Endothelial cell (in vitro differentiated cells): ENCODE data around the gene CCL18. TPM values are rescaled to one million over a fixed set of nuclear protein-coding genes. Genes with fewer than 3 reads are reported as not detected.

Source experiments
- DNase-seq: peaks from one replicate; pipeline ENCODE4 v3.0.0; 2021; ENCODE audit warnings: low spot score
- H3K27ac Mint-ChIP-seq: one replicate; pipeline ENCODE4 v1.8.0; 2021; ENCODE audit warnings: mixed read lengths, inconsistent platforms; ENCODE audit not compliant: unreplicated experiment
- H3K27me3 Mint-ChIP-seq: one replicate; pipeline ENCODE4 v1.8.0; 2021; ENCODE audit warnings: mild to moderate bottlenecking, moderate library complexity, mixed read lengths, inconsistent platforms; ENCODE audit not compliant: unreplicated experiment
- H3K36me3 Mint-ChIP-seq: one replicate; pipeline ENCODE4 v1.8.0; 2021; ENCODE audit warnings: mild to moderate bottlenecking, low read depth, mixed read lengths, inconsistent platforms; ENCODE audit not compliant: unreplicated experiment
- H3K4me1 Mint-ChIP-seq: one replicate; pipeline ENCODE4 v1.8.0; 2021; ENCODE audit warnings: mild to moderate bottlenecking, mixed read lengths, inconsistent platforms; ENCODE audit not compliant: unreplicated experiment
- H3K4me3 Mint-ChIP-seq: one replicate; pipeline ENCODE4 v1.8.0; 2021; ENCODE audit warnings: mild to moderate bottlenecking, mixed read lengths, inconsistent platforms; ENCODE audit not compliant: unreplicated experiment
- H3K9me3 Mint-ChIP-seq: one replicate; pipeline ENCODE4 v1.8.0; 2021; ENCODE audit warnings: mixed read lengths, inconsistent platforms; ENCODE audit not compliant: unreplicated experiment
- CTCF ChIP-seq: fragments of 200-600 bp; sonication (generic); IDR thresholded peaks from one replicate; pipeline ENCODE4 v1.5.0; 2021; ENCODE audit warnings: antibody characterized with exemption; ENCODE audit not compliant: unreplicated experiment
- total RNA-seq: library from RNA; stranded (reverse); fragmentation: NEBNext Ultra II Directional; extraction: Animal tissue kit (Norgen Biotek cat#: 25700); gene quantifications from one replicate; pipeline ENCODE4 v1.2.1, GENCODE V29; 2021; ENCODE audit not compliant: unreplicated experiment

The CCL18 gene
- total RNA-seq, 1 donor from 2014 or later: not detected

- H3K4me3 Mint-ChIP-seq: no peak overlapping the region
- H3K27me3 Mint-ChIP-seq: no peaks in the 10 kb centered on the region
- no peak overlapping the region for H3K27ac Mint-ChIP-seq
- H3K9me3 Mint-ChIP-seq: no peaks in the 10 kb centered on the region
- H3K4me1 Mint-ChIP-seq: peaks cover 11% of the 10 kb centered on the region
- no peaks in the 10 kb centered on the region for H3K36me3 Mint-ChIP-seq
- no peak for TF ChIP-seq CTCF
- no peak for DNase-seq
These were observed 44.6 kb upstream of the CCL18 start for GRCh38 chr17:36019423-36019822.

GRCh38 chr17:36024106-36024869 lies 39.8 kb upstream of the CCL18 start:
- H3K27ac Mint-ChIP-seq: no peak overlapping the region
- no peaks in the 10 kb centered on the region for H3K9me3 Mint-ChIP-seq
- no peak for TF ChIP-seq CTCF
- H3K4me1 Mint-ChIP-seq: no peaks in the 10 kb centered on the region
- DNase-seq: no peak
- no peaks in the 10 kb centered on the region for H3K27me3 Mint-ChIP-seq
- H3K36me3 Mint-ChIP-seq: no peaks in the 10 kb centered on the region
- H3K4me3 Mint-ChIP-seq: no peak overlapping the region

GRCh38 chr17:36027761-36028160 lies 36.3 kb upstream of the CCL18 start:
- H3K4me1 Mint-ChIP-seq: peaks cover 13% of the 10 kb centered on the region
- H3K36me3 Mint-ChIP-seq: no peaks in the 10 kb centered on the region
- H3K27ac Mint-ChIP-seq: no peak overlapping the region
- no peaks in the 10 kb centered on the region for H3K9me3 Mint-ChIP-seq
- no peak for TF ChIP-seq CTCF
- no peak overlapping the region for H3K4me3 Mint-ChIP-seq
- peaks cover 4% of the 10 kb centered on the region for H3K27me3 Mint-ChIP-seq
- no peak for DNase-seq

- H3K4me1 Mint-ChIP-seq: peaks cover 13% of the 10 kb centered on the region
- H3K27me3 Mint-ChIP-seq: peaks cover 4% of the 10 kb centered on the region
- DNase-seq: no peak
- H3K9me3 Mint-ChIP-seq: no peaks in the 10 kb centered on the region
- no peak overlapping the region for H3K27ac Mint-ChIP-seq
- no peak for TF ChIP-seq CTCF
- H3K4me3 Mint-ChIP-seq: no peak overlapping the region
- H3K36me3 Mint-ChIP-seq: no peaks in the 10 kb centered on the region
These were observed 33.1 kb upstream of the CCL18 start for GRCh38 chr17:36030956-36031355.

- DNase-seq: no peak
- Mint-ChIP-seq H3K36me3 (no peaks in the 10 kb centered on the region), H3K4me1 (peaks cover 13% of the 10 kb centered on the region), H3K9me3 (no peaks in the 10 kb centered on the region), H3K4me3 (no peak overlapping the region), H3K27me3 (peaks cover 4% of the 10 kb centered on the region), H3K27ac (no peak overlapping the region)
- TF ChIP-seq CTCF: no peak
These were observed 29.9 kb upstream of the CCL18 start for GRCh38 chr17:36034127-36034526.
